Measurements from ENCODE around the gene SV2A.

- TF ChIP-seq POLR2A (IDR thresholded peaks at IDR 0.05) (no peak), CTCF (IDR thresholded peaks at IDR 0.05 in 4 of 5, conservative IDR thresholded peaks at IDR 0.05 in 1 of 5) (no peak)
These were observed 45.1 kb upstream of the SV2A start for GRCh38 chr1:149962736-149963135.
